Measurements from ENCODE around the gene SINHCAF. TPM values are rescaled to one million over a fixed set of nuclear protein-coding genes. Genes with fewer than 3 reads are reported as not detected.

The SINHCAF gene
- total RNA-seq, 1 experiment from 2014 or later = 179 TPM

- ATAC-seq = peak; percentile 44
- CTCF ChIA-PET = interaction anchor here (1.3 to 2.9 kb wide), 2 partner anchors 14 to 22 kb away, joined by 3 to 24 read pairs; no protein-coding TSS in a partner anchor
- intact Hi-C loops (cut with micrococcal nuclease) = no loop called here
- Histone ChIP-seq H3K9ac (ENCODE audit: low read length) (no peak overlapping the region), H3K79me2 (ENCODE audit: insufficient read depth, low read length) (no peaks in the 10 kb centered on the region), H3K4me1 (ENCODE audit: control insufficient read depth in 1 of 2, insufficient read depth in 2 of 2, low read length in 2 of 2) (no peaks in the 10 kb centered on the region), H3K27me3 (ENCODE audit: insufficient read depth, low read length) (0 out of 2 replicates have a peak, but pooled peaks cover 2% of the 10 kb centered on the region), H2AFZ (ENCODE audit: low read depth, low read length, poor library complexity, severe bottlenecking) (no peak overlapping the region), H3K4me2 (ENCODE audit: low read length) (no peak overlapping the region), H3K4me3 (replicated peaks in 1 of 2; ENCODE audit: low read depth in 1 of 2, low read length in 2 of 2) (no peak overlapping the region), H3K27ac (ENCODE audit: low read depth, low read length) (no peak overlapping the region), H4K20me1 (ENCODE audit: insufficient read depth) (no peaks in the 10 kb centered on the region), H3K9me3 (ENCODE audit: control insufficient read depth in 1 of 2, insufficient read depth in 1 of 2, low read depth in 1 of 2, low read length in 2 of 2) (no peaks in the 10 kb centered on the region), H3K36me3 (ENCODE audit: control insufficient read depth in 1 of 2, insufficient read depth in 2 of 2, low read length in 2 of 2) (no peaks in the 10 kb centered on the region), H3K9me2 (ENCODE audit: insufficient read depth) (no peaks in the 10 kb centered on the region)
- BruUV-seq (replicated peaks) = no TSS peak
- POLR2A ChIA-PET = no interaction called here
- TF ChIP-seq POLR2A (IDR thresholded peaks at IDR 0.05; ENCODE audit: borderline replicate concordance, extremely low read depth, insufficient read depth, insufficient read length) (no peak), CEBPB (IDR thresholded peaks at IDR 0.05; ENCODE audit: low read depth) (no peak), CBX3 (IDR thresholded peaks at IDR 0.05; ENCODE audit: low read depth) (no peak), FOSL1 (IDR thresholded peaks at IDR 0.05; ENCODE audit: low read depth) (no peak), EZH2 (IDR thresholded peaks at IDR 0.05) (no peak), CTCF (IDR thresholded peaks at IDR 0.05 in 2 of 3, conservative IDR thresholded peaks at IDR 0.05 in 1 of 3; ENCODE audit: borderline replicate concordance in 1 of 3, insufficient read depth in 1 of 3, low read depth in 2 of 3, low read length in 2 of 3) (no peak), REST (IDR thresholded peaks at IDR 0.05; ENCODE audit: low read depth) (no peak), TCF7L2 (IDR thresholded peaks at IDR 0.05; ENCODE audit: borderline replicate concordance, extremely low read depth, insufficient read depth, insufficient read length) (no peak), POLR2AphosphoS5 (IDR thresholded peaks at IDR 0.05; ENCODE audit: low read depth, low read length) (no peak), ZNF274 (IDR thresholded peaks at IDR 0.05; ENCODE audit: low read depth, low read length) (no peak), EZH2phosphoT487 (IDR thresholded peaks at IDR 0.05; ENCODE audit: borderline replicate concordance) (no peak), SRF (IDR thresholded peaks at IDR 0.05; ENCODE audit: low read depth) (no peak), JUND (IDR thresholded peaks at IDR 0.05) (no peak), YY1 (IDR thresholded peaks at IDR 0.05; ENCODE audit: extremely low read depth, insufficient replicate concordance, low read depth, low read length) (no peak), ZFX (IDR thresholded peaks at IDR 0.05) (no peak), RAD21 (IDR thresholded peaks at IDR 0.05; ENCODE audit: low read depth) (no peak), ATF3 (IDR thresholded peaks at IDR 0.05) (no peak), ELF1 (IDR thresholded peaks at IDR 0.05; ENCODE audit: borderline replicate concordance, low read depth) (no peak), ZBTB33 (IDR thresholded peaks at IDR 0.05; ENCODE audit: extremely low read depth, insufficient replicate concordance, low read length) (no peak)
- RAD21 ChIA-PET (ENCODE audit: low non-redundant PET in 1 of 2, low total read pairs in 2 of 2, uncharacterized antibody in 2 of 2, unreplicated experiment in 2 of 2) = no interaction called here
- no peak for DNase-seq (ENCODE audit: low read depth, low spot score)
Observed at GRCh38 chr12:31250179-31250578, 75.8 kb downstream of the SINHCAF start.

Data from HCT116 (cell line).